Measurements from ENCODE around the gene PRRT3.
"Not testable (repeated sequence)": the region's sequence is repeated elsewhere in the genome, so short reads cannot be mapped to it uniquely, and the experiment has no call there.

Gene PRRT3

GRCh38 chr3:9947025-9947995 lies 4.9 kb downstream of the PRRT3 start:
- DNase-seq (ENCODE audit: low spot score) = no peak

DNA sequence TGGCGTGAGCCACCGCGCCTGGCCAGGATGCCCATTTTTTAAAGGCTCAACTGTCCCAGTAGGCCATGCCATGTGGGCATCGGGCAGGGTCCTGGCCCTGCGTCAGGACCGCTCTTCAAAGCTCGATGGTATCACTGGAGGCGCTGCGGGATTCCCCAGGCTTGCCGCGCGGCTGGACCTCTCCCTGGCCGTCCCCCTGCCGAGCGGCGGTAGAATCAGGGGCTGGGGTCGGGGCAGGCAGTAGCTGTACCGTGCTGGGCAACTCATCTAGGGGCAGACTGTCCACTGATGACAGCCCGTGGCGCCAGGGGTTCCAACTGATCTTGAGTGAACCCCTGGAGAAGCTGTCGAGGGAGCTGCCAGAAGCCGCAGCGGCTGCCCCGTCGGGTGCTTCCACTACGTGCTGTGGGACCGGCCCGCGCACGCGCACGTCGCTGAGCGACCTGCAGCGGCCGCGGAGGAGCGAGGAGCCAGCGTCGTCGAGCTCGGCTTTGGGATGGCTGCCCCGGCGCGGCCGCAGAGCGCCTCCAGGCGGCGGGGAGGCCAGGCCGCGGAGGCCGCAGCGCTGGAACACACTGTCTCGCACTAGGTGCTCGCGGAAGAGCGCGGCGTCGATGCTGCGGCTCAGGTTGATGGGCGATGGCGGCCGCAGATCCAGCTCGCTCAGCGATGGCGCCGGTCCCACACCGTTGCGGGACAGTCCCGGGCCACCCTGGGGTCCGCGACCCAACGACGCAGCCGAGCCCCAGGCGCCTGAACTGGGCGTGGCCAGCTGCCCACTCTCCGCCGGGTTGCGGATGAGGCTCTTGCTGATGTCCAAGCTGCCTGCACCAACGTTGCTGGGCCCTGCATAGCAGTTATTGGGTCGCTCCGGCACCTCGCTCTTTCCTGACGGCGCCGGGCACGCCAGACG lies 5.8 kb downstream of the PRRT3 start:
- peak; percentile 71 for DNase-seq (ENCODE audit: low spot score)

DNA sequence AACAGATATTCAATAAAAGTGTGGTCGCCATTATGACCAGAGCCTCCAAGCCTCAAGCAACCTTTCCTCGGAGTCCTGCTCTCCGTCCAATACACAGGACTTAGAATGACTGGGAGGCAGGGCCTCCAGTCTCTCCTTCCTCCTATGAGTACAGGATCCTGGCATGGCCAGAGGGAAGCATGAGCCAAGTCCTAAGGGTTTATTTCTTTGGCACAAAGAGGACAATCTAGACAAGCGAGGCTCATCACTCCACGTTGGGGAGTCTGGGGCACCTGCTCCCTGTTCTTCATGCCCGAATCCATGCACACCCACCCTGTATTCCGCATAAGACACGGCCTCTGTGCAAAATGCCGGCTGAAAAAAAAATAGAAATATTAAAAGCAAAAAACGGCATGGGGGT lies 6.8 kb downstream of the PRRT3 start:
- no peak for DNase-seq (ENCODE audit: low spot score)

DNA sequence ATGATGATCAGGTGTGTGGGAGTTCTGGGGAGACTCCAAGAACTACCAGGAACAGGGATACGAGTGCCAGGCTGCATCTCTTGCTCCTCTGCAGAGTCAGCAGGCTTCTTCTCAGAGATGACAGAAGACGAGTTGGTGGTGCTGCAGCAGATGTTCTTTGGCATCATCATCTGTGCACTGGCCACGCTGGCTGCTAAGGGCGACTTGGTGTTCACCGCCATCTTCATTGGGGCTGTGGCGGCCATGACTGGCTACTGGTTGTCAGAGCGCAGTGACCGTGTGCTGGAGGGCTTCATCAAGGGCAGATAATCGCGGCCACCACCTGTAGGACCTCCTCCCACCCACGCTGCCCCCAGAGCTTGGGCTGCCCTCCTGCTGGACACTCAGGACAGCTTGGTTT lies 7.9 kb downstream of the PRRT3 start:
- DNase-seq (ENCODE audit: low spot score) = no peak

DNA sequence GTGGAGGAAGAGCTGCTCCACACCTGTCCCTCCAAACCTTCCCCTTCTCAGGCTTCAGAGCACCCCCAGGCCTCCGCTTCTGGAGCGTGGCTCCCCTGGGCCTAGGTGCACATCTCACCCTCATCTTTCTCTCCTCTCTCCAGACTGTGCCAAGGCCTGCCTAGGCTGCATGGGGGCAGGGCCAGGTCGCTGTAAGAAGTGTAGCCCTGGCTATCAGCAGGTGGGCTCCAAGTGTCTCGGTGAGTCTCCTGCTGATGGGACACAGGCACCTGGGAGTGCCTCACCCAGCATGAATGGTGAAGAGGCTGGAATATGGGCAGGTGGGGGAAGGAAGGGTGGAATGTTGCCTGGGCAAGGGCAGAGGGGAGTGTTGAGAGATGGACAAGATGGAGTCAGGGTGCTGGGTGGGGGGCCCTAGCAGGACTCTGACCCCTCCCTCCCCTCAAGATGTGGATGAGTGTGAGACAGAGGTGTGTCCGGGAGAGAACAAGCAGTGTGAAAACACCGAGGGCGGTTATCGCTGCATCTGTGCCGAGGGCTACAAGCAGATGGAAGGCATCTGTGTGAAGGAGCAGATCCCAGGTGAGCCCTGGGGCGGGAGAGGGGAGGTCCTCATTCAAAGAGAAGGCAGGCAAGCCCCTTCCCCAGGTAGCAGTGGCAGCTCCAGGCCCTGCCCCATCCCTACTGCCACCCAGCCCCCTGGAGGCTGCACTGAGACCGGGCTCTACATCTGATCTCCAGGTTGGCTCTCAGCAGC lies 9.1 kb downstream of the PRRT3 start:
- no peak for DNase-seq (ENCODE audit: low spot score)

- no peak for DNase-seq (ENCODE audit: low spot score)
Measured at GRCh38 chr3:9942164-9942563, 10.0 kb downstream of the PRRT3 start.

DNA sequence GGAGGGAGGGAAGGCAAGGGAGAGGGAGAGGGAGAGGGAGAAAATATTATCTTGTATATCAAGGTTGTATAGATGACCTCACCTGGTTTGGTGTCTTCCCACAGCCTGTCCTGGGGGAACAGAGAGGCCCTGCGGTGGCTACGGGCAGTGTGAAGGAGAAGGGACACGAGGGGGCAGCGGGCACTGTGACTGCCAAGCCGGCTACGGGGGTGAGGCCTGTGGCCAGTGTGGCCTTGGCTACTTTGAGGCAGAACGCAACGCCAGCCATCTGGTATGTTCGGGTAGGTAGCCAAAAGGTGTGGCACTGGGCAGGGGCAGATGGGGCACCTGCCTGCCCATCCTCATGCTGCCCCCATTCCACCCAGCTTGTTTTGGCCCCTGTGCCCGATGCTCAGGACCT lies 11.5 kb downstream of the PRRT3 start:
- DNase-seq (ENCODE audit: low spot score) = no peak

DNA sequence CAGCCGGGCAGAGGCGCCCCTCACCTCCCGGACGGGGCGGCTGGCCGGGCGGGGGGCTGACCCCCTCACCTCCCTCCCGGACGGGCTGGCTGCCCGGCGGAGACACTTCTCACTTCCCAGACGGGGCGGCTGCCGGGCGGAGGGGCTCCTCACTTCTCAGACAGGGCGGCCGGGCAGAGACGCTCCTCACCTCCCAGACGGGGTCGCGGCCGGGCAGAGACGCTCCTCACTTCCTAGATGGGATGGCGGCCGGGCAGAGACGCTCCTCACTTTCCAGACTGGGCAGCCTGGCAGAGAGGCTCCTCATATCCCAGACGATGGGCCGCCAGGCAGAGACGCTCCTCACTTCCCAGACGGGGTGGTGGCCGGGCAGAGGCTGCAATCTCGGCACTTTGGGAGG lies 12.3 kb downstream of the PRRT3 start:
- not testable (repeated sequence) for DNase-seq (ENCODE audit: low spot score)

DNA sequence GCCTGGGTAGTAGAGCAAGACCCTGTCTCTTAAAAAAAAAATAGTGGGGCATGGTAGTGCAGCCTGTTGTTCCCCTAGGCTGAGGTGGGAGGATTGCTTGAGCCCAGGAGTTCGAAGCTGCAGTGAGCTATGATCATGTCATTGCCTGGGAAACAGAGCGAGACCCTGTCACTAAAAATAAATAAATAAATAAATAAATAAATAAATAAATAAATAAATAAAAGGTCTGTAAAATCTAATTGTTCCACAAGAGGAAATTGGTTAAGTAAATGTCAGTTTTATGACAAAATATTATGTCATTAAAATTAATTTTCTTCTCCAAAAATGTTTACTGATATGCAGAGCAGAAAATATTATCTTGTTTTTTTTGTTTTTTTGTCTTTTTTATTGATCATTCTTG lies 13.2 kb downstream of the PRRT3 start:
- DNase-seq (ENCODE audit: low spot score) = no peak

DNA sequence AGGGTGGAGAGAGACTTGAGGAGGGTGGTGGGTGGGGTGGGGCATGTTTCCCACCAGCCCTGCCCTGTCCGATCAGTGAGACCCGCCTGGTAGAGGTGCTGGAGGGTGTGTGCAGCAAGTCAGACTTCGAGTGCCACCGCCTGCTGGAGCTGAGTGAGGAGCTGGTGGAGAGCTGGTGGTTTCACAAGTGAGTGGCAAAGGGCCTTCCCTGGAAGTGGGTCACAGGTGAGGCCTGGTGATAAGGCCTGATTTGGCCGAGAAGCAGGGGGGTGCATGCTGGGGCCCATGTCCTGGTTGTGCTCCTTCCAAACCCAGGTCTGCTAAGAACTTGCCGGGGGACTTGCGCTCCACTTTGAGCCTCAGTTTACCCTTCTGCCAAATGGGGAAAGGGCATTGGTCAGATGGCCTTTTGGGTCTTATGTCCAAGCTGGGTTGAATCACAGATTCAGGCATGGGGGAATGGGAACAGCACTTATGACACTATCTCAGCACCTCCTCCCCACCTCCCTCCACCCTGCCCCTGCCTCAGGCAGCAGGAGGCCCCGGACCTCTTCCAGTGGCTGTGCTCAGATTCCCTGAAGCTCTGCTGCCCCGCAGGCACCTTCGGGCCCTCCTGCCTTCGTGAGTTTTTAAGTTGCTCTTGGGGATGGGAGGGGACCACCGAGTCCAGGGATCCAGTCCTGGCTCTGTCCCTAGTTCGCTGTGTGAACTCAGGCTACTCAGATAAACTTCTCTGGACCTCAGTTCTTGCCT lies 14.5 kb downstream of the PRRT3 start:
- no peak for DNase-seq (ENCODE audit: low spot score)

GRCh38 chr3:9935966-9936510 lies 16.2 kb downstream of the PRRT3 start:
- no peak for DNase-seq (ENCODE audit: low spot score)

- DNase-seq (ENCODE audit: low spot score) = no peak
Measured at GRCh38 chr3:9934993-9935392, 17.2 kb downstream of the PRRT3 start.

- no peak for DNase-seq (ENCODE audit: low spot score)
Measured at GRCh38 chr3:9934235-9934621, 18.0 kb downstream of the PRRT3 start.

DNA sequence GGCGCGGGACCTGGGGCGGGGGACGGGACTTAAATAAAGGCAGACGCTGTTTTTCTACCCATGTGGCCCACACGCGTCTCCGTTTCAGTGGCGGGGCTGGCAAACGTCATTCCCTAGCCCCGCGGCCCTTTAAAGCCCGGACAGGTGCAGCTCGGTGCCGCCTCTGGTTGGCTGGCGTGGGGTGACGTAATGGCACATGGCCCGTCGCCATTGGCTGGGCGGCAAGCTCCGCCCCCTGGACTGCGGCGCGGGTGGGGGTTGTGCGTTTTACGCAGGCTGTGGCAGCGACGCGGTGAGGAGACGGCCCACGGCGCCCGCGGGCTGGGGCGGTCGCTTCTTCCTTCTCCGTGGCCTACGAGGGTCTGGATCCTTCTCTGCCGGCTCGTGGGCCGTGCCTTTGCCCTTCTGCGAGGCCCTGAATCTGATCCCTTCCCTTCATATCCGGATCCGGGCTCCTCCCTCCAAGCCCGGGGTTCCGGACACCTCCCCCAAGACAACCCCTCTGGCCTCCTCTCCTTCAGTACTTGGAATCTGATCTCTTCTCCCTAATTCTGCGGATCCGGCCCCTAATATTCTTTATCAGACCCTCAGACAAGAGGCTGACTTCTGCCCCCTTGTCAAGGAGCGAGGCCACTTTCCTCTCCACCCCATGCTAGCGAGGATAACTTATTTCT lies 18.5 kb downstream of the PRRT3 start, which contains the start of gene CRELD1:
TSS of gene CRELD1 (plus strand) at position 274 of the 674 bp plus-strand sequence. CDS start 605 bp downstream, outside the sequence.
- DNase-seq (ENCODE audit: low spot score) = peak; percentile 97

GRCh38 chr3:9932843-9933560 lies 19.2 kb downstream of the PRRT3 start:
- peak; percentile 89 for DNase-seq (ENCODE audit: low spot score)

DNA sequence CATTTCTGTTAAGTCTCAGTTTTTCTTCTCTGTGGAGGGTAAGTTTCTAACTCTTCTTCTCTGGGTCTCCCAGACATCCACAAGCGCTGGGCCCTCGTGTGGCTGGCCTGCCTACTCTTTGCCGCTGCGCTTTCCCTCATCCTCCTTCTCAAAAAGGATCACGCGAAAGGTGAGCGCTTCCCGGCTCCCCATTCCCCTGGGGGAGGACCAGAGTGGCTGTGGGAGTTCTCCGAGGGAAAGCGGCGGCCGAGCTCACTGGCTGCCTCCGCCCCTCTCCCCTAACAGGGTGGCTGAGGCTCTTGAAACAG lies 19.7 kb downstream of the PRRT3 start:
- DNase-seq (ENCODE audit: low spot score) = no peak

DNA sequence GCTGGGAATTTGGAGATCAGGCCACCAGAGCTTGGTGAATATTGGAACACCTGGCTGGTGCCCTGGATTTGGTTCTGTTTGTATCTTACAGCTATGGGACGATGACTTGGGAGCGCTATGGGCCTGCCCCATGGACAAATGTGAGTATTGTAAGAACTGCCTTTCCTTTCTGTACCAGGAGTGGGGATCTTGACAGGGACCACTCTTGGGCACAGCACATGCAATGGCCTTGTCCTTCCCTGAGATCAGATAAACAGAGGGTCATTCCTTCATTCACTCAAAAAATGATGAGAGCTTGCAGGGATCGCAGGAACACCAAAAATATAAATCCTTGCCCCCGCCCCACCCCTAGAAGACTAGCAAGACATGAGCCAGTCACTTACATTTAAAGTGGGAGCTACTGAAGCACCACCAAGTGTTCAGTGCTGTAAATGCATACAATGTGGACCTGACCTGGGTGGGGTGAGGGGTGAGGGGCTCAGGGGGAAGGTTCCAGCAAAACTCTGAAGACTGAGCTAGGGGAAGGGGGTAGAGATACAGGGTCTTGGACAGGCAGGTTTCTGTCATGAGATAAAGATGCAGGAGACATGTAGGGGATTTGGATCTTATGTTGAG lies 21.3 kb downstream of the PRRT3 start:
- DNase-seq (ENCODE audit: low spot score) = no peak

- DNase-seq (ENCODE audit: low spot score) = no peak
Measured at GRCh38 chr3:9928158-9928557, 24.1 kb downstream of the PRRT3 start.

DNA sequence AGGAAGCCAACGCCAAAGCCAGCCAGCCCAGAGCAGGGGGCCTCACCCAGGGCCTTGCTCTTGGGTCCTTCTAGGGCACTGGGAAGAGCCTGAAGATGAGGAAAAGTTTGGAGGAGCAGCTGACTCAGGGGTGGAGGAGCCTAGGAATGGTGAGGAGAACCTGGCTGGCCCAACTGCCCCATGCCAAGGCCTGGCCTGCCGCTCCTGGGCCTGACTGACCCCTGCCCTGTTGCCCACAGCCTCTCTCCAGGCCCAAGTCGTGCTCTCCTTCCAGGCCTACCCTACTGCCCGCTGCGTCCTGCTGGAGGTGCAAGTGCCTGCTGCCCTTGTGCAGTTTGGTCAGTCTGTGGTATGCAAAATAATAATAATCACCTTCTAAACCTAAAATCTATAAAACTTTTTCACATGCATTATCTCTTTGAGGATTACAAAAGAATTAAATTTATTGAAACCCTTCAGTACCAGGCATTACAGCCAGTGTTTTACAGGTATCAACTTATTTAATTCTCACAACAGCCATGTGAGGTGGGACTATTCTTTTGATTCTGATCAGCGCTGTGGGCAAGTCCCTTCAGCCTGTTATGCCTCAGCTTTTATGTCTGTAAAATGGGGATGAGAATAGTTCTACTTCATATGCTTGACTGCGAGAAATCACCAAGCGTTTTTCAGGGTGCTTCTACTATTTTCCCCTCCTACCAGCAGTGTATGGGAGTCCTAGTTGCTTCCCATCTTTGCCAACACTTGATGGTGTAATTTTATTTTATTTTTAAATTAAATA lies 33.8 kb downstream of the PRRT3 start:
- DNase-seq (ENCODE audit: low spot score) = no peak

Data from activated CD4-positive, alpha-beta T cell treated with anti-CD3 and anti-CD28 coated beads, Interleukin-2, Interleukin-4, amounts not matched to agents 100 ng/mL and 50 ng/mL, durations not matched to agents 16 hours and 8 hours (primary cell).